ENCODE measurements around the gene POU2F1.

GRCh38 chr1:167247754-167248153, 27.1 kb downstream of the POU2F1 start:
- no peak for TF ChIP-seq CTCF (conservative IDR thresholded peaks at IDR 0.05; ENCODE audit: low read depth, low read length)
- TF ChIP-seq EZH2 (IDR thresholded peaks at IDR 0.05; ENCODE audit: borderline replicate concordance, low read depth, low read length, poor library complexity, severe bottlenecking) = no peak
